WTC11 (cell line): ENCODE data around the gene ELMO3. TPM values are rescaled to one million over a fixed set of nuclear protein-coding genes. Genes with fewer than 3 reads are reported as not detected.

Experiments used
- ATAC-seq: fragments of 200-7000 bp; cut with Tn5 transposase; 2 replicates; pipeline ENCODE4 v1.10.0; 2021; ENCODE audit warnings: mild to moderate bottlenecking, moderate library complexity
- CTCF ChIA-PET: fragments of 300-600 bp; sonication (Branson Sonifier 250); formaldehyde crosslinking; loops from one replicate; lab custom pipeline; 2021; ENCODE audit warnings: antibody characterized with exemption; lab: Charles Lee
- POLR2A ChIA-PET: fragments of 350-600 bp; sonication (Branson Sonifier 250); formaldehyde crosslinking; loops from one replicate; lab custom pipeline; 2021; ENCODE audit warnings: antibody characterized with exemption; lab: Charles Lee
- DNase-seq: peaks from one replicate; pipeline ENCODE4 v3.0.0; 2021; ENCODE audit warnings: low spot score
- H3K27ac Mint-ChIP-seq: 2 replicates; pipeline ENCODE4 v1.8.0; 2021; ENCODE audit warnings: mixed read lengths
- H3K27me3 Mint-ChIP-seq: 2 replicates; pipeline ENCODE4 v1.8.0; 2021; ENCODE audit warnings: low read depth, mild to moderate bottlenecking, moderate library complexity, mixed read lengths
- H3K36me3 Mint-ChIP-seq: 2 replicates; pipeline ENCODE4 v1.8.0; 2021; ENCODE audit warnings: mixed read lengths
- H3K4me1 Mint-ChIP-seq: 2 replicates; pipeline ENCODE4 v1.8.0; 2022; ENCODE audit warnings: mixed read lengths
- H3K4me3 Mint-ChIP-seq: 2 replicates; pipeline ENCODE4 v1.8.0; 2021; ENCODE audit warnings: mild to moderate bottlenecking, moderate library complexity, mixed read lengths
- H3K9me3 Mint-ChIP-seq: 2 replicates; pipeline ENCODE4 v1.8.0; 2021; ENCODE audit warnings: mixed read lengths
- CREB1 ChIP-seq: sonication (generic); formaldehyde crosslinking; IDR thresholded peaks from 2 replicates; pipeline ENCODE4 v1.8.0; 2023; ENCODE audit warnings: mild to moderate bottlenecking, missing genetic modification reagents
- EMX1 ChIP-seq: fragments of 250-450 bp; sonication (Bioruptor Pico); IDR thresholded peaks from 2 replicates; pipeline ENCODE4 v1.8.0; 2021; ENCODE audit warnings: mild to moderate bottlenecking
- FOXP1 ChIP-seq: sonication (generic); formaldehyde crosslinking; IDR thresholded peaks from 2 replicates; pipeline ENCODE4 v1.8.0; 2022; ENCODE audit warnings: missing genetic modification reagents, mild to moderate bottlenecking, moderate library complexity, borderline replicate concordance
- KAT7 ChIP-seq: sonication (generic); formaldehyde crosslinking; IDR thresholded peaks from 2 replicates; pipeline ENCODE4 v1.8.1; 2023; ENCODE audit warnings: missing genetic modification reagents, mild to moderate bottlenecking, borderline replicate concordance
- NFATC4 ChIP-seq: fragments of 250-450 bp; sonication (Bioruptor Pico); IDR thresholded peaks from 2 replicates; pipeline ENCODE4 v1.9.0; 2021; ENCODE audit warnings: mild to moderate bottlenecking
- TCF7 ChIP-seq: sonication (generic); formaldehyde crosslinking; IDR thresholded peaks from 2 replicates; pipeline ENCODE4 v1.8.0; 2022; ENCODE audit warnings: mild to moderate bottlenecking, low read depth, missing genetic modification reagents, moderate library complexity
- TEAD1 ChIP-seq: sonication (generic); formaldehyde crosslinking; IDR thresholded peaks from 2 replicates; pipeline ENCODE4 v1.8.0; 2022; ENCODE audit warnings: mild to moderate bottlenecking, missing genetic modification reagents
- TEAD4 ChIP-seq: sonication (generic); formaldehyde crosslinking; IDR thresholded peaks from 2 replicates; pipeline ENCODE4 v1.8.0; 2022; ENCODE audit warnings: mild to moderate bottlenecking, missing genetic modification reagents
- ZNF121 ChIP-seq: sonication (generic); formaldehyde crosslinking; IDR thresholded peaks from 2 replicates; pipeline ENCODE4 v1.8.0; 2023; ENCODE audit warnings: missing genetic modification reagents
- ZNF263 ChIP-seq: sonication (generic); formaldehyde crosslinking; IDR thresholded peaks from 2 replicates; pipeline ENCODE4 v1.8.1; 2022; ENCODE audit warnings: low read depth, mild to moderate bottlenecking, moderate library complexity, missing genetic modification reagents
- ZNF671 ChIP-seq: fragments of 250-450 bp; sonication (Bioruptor Pico); IDR thresholded peaks from 2 replicates; pipeline ENCODE4 v1.8.0; 2021; ENCODE audit warnings: mild to moderate bottlenecking
- total RNA-seq: library from RNA; stranded (reverse); gene quantifications from 3 replicates; pipeline ENCODE4 v1.2.3, GENCODE V29; 2021
- TF ChIP-seq, protein P1 (sequence below): sonication (generic); formaldehyde crosslinking; IDR thresholded peaks from 2 replicates; pipeline ENCODE4 v1.8.0; 2022; ENCODE audit warnings: missing genetic modification reagents
- TF ChIP-seq, protein P2 (sequence below): sonication (generic); formaldehyde crosslinking; IDR thresholded peaks from 2 replicates; pipeline ENCODE4 v1.8.1; 2023; ENCODE audit warnings: mild to moderate bottlenecking, missing genetic modification reagents
- TF ChIP-seq, protein P3 (sequence below): sonication (generic); formaldehyde crosslinking; IDR thresholded peaks from 2 replicates; pipeline ENCODE4 v1.8.1; 2023; ENCODE audit warnings: mild to moderate bottlenecking, missing genetic modification reagents
- TF ChIP-seq, protein P4 (sequence below): sonication (generic); formaldehyde crosslinking; IDR thresholded peaks from 2 replicates; pipeline ENCODE4 v1.8.1; 2022; ENCODE audit warnings: low read depth, missing genetic modification reagents, borderline replicate concordance
- TF ChIP-seq, protein P5 (sequence below): sonication (generic); formaldehyde crosslinking; IDR thresholded peaks from 2 replicates; pipeline ENCODE4 v1.8.1; 2023; ENCODE audit warnings: mild to moderate bottlenecking, missing genetic modification reagents, moderate library complexity
- TF ChIP-seq, protein P6 (sequence below): sonication (generic); formaldehyde crosslinking; IDR thresholded peaks from 2 replicates; pipeline ENCODE4 v1.8.0; 2023; ENCODE audit warnings: mild to moderate bottlenecking, missing genetic modification reagents
- TF ChIP-seq, protein P7 (sequence below): sonication (generic); formaldehyde crosslinking; IDR thresholded peaks from 2 replicates; pipeline ENCODE4 v1.8.0; 2023; ENCODE audit warnings: missing genetic modification reagents

The ELMO3 gene
- total RNA-seq, 1 experiment from 2014 or later, result 13.6 TPM

DNA sequence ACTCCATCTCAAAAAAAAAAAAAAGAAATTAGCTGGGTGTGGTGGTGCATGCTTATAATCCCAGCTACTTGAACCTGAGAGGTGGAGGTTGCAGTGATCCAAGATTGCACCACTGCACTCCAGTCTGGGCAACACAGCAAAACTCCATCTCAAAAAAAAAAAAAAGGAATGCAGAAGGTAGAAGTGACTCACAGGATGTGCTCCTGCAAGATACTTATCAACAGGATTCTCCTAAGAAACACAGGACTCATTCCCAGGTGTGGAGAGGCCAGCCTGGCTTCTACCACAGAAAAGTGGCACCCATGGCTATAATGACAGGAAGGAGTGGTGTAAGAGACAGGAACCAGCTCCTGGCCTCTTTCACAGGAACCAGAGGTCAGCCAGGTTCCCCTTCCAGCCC lies 13.8 kb downstream of the ELMO3 start (continued):
- no peak for TF ChIP-seq ZNF263 (CRISPR knock-in tag)
- TF ChIP-seq, protein P1, sequence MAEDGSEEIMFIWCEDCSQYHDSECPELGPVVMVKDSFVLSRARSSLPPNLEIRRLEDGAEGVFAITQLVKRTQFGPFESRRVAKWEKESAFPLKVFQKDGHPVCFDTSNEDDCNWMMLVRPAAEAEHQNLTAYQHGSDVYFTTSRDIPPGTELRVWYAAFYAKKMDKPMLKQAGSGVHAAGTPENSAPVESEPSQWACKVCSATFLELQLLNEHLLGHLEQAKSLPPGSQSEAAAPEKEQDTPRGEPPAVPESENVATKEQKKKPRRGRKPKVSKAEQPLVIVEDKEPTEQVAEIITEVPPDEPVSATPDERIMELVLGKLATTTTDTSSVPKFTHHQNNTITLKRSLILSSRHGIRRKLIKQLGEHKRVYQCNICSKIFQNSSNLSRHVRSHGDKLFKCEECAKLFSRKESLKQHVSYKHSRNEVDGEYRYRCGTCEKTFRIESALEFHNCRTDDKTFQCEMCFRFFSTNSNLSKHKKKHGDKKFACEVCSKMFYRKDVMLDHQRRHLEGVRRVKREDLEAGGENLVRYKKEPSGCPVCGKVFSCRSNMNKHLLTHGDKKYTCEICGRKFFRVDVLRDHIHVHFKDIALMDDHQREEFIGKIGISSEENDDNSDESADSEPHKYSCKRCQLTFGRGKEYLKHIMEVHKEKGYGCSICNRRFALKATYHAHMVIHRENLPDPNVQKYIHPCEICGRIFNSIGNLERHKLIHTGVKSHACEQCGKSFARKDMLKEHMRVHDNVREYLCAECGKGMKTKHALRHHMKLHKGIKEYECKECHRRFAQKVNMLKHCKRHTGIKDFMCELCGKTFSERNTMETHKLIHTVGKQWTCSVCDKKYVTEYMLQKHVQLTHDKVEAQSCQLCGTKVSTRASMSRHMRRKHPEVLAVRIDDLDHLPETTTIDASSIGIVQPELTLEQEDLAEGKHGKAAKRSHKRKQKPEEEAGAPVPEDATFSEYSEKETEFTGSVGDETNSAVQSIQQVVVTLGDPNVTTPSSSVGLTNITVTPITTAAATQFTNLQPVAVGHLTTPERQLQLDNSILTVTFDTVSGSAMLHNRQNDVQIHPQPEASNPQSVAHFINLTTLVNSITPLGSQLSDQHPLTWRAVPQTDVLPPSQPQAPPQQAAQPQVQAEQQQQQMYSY (CRISPR knock-in tag), result no peak
- TF ChIP-seq, protein P2, sequence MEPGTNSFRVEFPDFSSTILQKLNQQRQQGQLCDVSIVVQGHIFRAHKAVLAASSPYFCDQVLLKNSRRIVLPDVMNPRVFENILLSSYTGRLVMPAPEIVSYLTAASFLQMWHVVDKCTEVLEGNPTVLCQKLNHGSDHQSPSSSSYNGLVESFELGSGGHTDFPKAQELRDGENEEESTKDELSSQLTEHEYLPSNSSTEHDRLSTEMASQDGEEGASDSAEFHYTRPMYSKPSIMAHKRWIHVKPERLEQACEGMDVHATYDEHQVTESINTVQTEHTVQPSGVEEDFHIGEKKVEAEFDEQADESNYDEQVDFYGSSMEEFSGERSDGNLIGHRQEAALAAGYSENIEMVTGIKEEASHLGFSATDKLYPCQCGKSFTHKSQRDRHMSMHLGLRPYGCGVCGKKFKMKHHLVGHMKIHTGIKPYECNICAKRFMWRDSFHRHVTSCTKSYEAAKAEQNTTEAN (CRISPR knock-in tag), result no peak

DNA sequence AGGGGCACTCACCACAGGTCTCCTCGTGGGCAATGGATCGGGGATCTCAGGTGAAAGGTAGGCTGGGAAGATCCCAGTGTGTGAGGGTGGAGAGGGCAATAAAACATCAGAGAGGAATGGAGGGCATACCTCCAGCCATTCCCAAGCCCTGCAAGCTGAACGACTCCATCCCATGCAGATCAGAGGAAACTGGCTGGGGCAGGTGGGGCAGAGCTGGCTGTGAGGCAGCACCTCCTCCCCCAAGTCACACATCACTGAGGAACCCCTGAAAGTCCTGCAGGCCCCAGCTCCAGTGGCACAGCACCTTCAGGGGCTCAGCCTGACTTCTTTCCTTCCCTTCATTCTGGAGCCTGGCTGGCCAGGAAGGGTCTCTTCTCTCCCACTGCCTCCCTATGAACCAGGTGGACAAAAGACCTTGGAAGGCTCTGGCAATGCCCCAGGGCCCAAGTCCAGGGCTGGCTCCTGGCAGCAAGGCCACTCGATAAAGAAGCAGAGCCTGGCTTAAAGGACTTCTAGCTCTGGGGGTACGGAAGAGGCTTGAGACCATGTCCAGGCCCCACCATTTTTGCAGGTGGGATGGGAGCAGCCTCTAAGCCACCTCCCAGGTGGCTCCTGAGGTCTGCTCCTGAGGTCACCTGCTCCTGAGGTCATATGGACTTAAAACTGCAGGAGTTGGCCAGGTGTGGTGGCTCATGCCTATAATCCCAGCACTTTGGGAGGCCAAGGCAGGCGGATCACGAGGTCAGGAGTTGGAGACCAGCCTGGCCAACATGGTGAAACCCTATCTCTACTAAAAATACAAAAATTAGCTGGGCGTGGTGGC lies 14.5 kb downstream of the ELMO3 start:
- POLR2A ChIA-PET, result no interaction called here

DNA sequence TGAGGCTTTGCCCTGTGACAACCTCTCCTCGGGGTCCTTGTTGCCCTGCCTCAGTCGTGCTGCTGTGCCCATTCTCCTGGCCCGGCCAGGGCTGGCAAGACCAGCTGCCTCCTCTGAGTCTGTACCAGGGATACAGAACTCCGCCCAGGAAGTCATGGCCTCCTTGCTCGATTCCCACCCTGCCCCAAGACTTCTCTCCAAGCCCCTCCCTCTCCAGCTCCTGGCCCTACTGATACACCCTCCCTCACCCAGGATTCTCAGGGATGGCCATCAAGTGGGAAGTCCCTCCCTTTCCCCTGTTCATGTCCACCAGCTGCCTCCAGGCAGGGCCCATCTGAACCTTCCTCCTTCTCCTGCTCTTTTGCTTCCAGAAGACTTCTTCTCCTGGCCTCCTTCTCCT lies 16.8 kb downstream of the ELMO3 start:
- ATAC-seq, result peak; percentile 78
- H3K36me3 Mint-ChIP-seq, result no peaks in the 10 kb centered on the region
- H3K9me3 Mint-ChIP-seq, result no peaks in the 10 kb centered on the region
- H3K4me1 Mint-ChIP-seq, result no peaks in the 10 kb centered on the region
- no peak for DNase-seq
- H3K27me3 Mint-ChIP-seq, result peaks cover 55% of the 10 kb centered on the region
- ChIA-PET CTCF (interaction anchor here (1.2 to 9.1 kb wide), 3 partner anchors 17 to 69 kb away, joined by 3 to 65 read pairs (median 4); partner anchors contain the start of gene ELMO3), POLR2A (no interaction called here)
- no peak overlapping the region for H3K27ac Mint-ChIP-seq
- H3K4me3 Mint-ChIP-seq, result no peak overlapping the region
- TF ChIP-seq, protein P3, sequence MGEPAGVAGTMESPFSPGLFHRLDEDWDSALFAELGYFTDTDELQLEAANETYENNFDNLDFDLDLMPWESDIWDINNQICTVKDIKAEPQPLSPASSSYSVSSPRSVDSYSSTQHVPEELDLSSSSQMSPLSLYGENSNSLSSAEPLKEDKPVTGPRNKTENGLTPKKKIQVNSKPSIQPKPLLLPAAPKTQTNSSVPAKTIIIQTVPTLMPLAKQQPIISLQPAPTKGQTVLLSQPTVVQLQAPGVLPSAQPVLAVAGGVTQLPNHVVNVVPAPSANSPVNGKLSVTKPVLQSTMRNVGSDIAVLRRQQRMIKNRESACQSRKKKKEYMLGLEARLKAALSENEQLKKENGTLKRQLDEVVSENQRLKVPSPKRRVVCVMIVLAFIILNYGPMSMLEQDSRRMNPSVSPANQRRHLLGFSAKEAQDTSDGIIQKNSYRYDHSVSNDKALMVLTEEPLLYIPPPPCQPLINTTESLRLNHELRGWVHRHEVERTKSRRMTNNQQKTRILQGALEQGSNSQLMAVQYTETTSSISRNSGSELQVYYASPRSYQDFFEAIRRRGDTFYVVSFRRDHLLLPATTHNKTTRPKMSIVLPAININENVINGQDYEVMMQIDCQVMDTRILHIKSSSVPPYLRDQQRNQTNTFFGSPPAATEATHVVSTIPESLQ (CRISPR knock-in tag), result no peak
- TF ChIP-seq TCF7 (CRISPR knock-in tag) (no peak), TEAD4 (CRISPR knock-in tag) (no peak), ZNF121 (CRISPR knock-in tag) (no peak), ZNF671 (CRISPR knock-in tag) (no peak), KAT7 (CRISPR knock-in tag) (no peak), FOXP1 (CRISPR knock-in tag) (no peak), EMX1 (CRISPR knock-in tag) (no peak), NFATC4 (no peak)
- TF ChIP-seq, protein P4, sequence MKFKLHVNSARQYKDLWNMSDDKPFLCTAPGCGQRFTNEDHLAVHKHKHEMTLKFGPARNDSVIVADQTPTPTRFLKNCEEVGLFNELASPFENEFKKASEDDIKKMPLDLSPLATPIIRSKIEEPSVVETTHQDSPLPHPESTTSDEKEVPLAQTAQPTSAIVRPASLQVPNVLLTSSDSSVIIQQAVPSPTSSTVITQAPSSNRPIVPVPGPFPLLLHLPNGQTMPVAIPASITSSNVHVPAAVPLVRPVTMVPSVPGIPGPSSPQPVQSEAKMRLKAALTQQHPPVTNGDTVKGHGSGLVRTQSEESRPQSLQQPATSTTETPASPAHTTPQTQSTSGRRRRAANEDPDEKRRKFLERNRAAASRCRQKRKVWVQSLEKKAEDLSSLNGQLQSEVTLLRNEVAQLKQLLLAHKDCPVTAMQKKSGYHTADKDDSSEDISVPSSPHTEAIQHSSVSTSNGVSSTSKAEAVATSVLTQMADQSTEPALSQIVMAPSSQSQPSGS (CRISPR knock-in tag), result no peak
- TF ChIP-seq, protein P5, sequence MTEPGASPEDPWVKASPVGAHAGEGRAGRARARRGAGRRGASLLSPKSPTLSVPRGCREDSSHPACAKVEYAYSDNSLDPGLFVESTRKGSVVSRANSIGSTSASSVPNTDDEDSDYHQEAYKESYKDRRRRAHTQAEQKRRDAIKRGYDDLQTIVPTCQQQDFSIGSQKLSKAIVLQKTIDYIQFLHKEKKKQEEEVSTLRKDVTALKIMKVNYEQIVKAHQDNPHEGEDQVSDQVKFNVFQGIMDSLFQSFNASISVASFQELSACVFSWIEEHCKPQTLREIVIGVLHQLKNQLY (CRISPR knock-in tag), result no peak

More for the DNA sequence above, 14.5 kb downstream of the ELMO3 start:
- no peak overlapping the region for H3K27ac Mint-ChIP-seq
- no peak overlapping the region for H3K4me3 Mint-ChIP-seq
- DNase-seq (no peak), ATAC-seq (no peak)
- H3K27me3 Mint-ChIP-seq, result peaks cover 40% of the 10 kb centered on the region
- no peaks in the 10 kb centered on the region for H3K4me1 Mint-ChIP-seq
- H3K9me3 Mint-ChIP-seq, result no peaks in the 10 kb centered on the region
- H3K36me3 Mint-ChIP-seq, result no peaks in the 10 kb centered on the region
- CTCF ChIA-PET, result interaction anchor here (1.6 to 9.1 kb wide), 2 partner anchors 15 to 58 kb away, joined by 3 to 65 read pairs; partner anchors contain the start of gene ELMO3
- no peak for TF ChIP-seq TEAD4 (CRISPR knock-in tag)
- TF ChIP-seq TCF7 (CRISPR knock-in tag), result no peak
- no peak for TF ChIP-seq TEAD1 (CRISPR knock-in tag)
- TF ChIP-seq, protein P6, sequence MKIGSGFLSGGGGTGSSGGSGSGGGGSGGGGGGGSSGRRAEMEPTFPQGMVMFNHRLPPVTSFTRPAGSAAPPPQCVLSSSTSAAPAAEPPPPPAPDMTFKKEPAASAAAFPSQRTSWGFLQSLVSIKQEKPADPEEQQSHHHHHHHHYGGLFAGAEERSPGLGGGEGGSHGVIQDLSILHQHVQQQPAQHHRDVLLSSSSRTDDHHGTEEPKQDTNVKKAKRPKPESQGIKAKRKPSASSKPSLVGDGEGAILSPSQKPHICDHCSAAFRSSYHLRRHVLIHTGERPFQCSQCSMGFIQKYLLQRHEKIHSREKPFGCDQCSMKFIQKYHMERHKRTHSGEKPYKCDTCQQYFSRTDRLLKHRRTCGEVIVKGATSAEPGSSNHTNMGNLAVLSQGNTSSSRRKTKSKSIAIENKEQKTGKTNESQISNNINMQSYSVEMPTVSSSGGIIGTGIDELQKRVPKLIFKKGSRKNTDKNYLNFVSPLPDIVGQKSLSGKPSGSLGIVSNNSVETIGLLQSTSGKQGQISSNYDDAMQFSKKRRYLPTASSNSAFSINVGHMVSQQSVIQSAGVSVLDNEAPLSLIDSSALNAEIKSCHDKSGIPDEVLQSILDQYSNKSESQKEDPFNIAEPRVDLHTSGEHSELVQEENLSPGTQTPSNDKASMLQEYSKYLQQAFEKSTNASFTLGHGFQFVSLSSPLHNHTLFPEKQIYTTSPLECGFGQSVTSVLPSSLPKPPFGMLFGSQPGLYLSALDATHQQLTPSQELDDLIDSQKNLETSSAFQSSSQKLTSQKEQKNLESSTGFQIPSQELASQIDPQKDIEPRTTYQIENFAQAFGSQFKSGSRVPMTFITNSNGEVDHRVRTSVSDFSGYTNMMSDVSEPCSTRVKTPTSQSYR (CRISPR knock-in tag), result no peak
- TF ChIP-seq, protein P7, sequence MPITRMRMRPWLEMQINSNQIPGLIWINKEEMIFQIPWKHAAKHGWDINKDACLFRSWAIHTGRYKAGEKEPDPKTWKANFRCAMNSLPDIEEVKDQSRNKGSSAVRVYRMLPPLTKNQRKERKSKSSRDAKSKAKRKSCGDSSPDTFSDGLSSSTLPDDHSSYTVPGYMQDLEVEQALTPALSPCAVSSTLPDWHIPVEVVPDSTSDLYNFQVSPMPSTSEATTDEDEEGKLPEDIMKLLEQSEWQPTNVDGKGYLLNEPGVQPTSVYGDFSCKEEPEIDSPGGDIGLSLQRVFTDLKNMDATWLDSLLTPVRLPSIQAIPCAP (CRISPR knock-in tag), result no peak
- TF ChIP-seq CREB1 (CRISPR knock-in tag), result no peak
